Smooth muscle cell (in vitro differentiated cells): ENCODE results near the gene PCDH12. TPM values are rescaled to one million over a fixed set of nuclear protein-coding genes. Genes with fewer than 3 reads are reported as not detected.
A peak's percentile ranks its signal among the peaks of the same experiment; 100 is the strongest.

ENCODE experiments used
- DNase-seq: peaks from one replicate; lab custom pipeline; 2025; ENCODE audit not compliant: unreplicated experiment; lab: John Stamatoyannopoulos, UW
- H2AFZ ChIP-seq: fragments of 200-600 bp; sonication (generic); 2 replicates; pipeline ENCODE4 v1.6.0; 2016; ENCODE audit warnings: antibody characterized with exemption, low read depth, mild to moderate bottlenecking
- H3F3A ChIP-seq: fragments of 200-600 bp; sonication (generic); 2 replicates; pipeline ENCODE4 v1.6.0; 2017; ENCODE audit warnings: antibody characterized with exemption, low read depth
- H3K27ac ChIP-seq: fragments of 200-600 bp; sonication (generic); 2 replicates; pipeline ENCODE4 v1.5.1; 2016; ENCODE audit warnings: low read depth, mild to moderate bottlenecking
- H3K27me3 ChIP-seq: fragments of 200-600 bp; sonication (generic); 2 replicates; pipeline ENCODE4 v1.6.1; 2016; ENCODE audit warnings: low read depth, mild to moderate bottlenecking
- H3K36me3 ChIP-seq: fragments of 200-600 bp; sonication (generic); 2 replicates; pipeline ENCODE4 v1.5.1; 2016; ENCODE audit warnings: low read depth
- H3K4me1 ChIP-seq: fragments of 200-600 bp; sonication (generic); 2 replicates; pipeline ENCODE4 v1.5.1; 2016; ENCODE audit warnings: low read depth
- H3K4me2 ChIP-seq: fragments of 200-600 bp; sonication (generic); 2 replicates; pipeline ENCODE4 v1.6.0; 2016; ENCODE audit warnings: mild to moderate bottlenecking
- H3K4me3 ChIP-seq: fragments of 200-600 bp; sonication (generic); 2 replicates; pipeline ENCODE4 v1.5.1; 2016; ENCODE audit warnings: mild to moderate bottlenecking
- H3K79me2 ChIP-seq: fragments of 200-600 bp; sonication (generic); 2 replicates; pipeline ENCODE4 v1.6.0; 2016; ENCODE audit warnings: low read depth, mild to moderate bottlenecking
- H3K9ac ChIP-seq: fragments of 200-600 bp; sonication (generic); 2 replicates; pipeline ENCODE4 v1.6.0; 2016; ENCODE audit warnings: low read depth
- H3K9me3 ChIP-seq: fragments of 200-600 bp; sonication (generic); replicated peaks from 2 replicates; pipeline ENCODE4 v1.5.1; 2016; ENCODE audit warnings: low read depth
- H4K20me1 ChIP-seq: fragments of 200-600 bp; sonication (generic); 2 replicates; pipeline ENCODE4 v1.6.0; 2016; ENCODE audit warnings: low read depth
- WGBS: methylation state at CpG from one replicate; pipeline ENCODE4 v1.1.7; 2016; ENCODE audit warnings: low lambda C conversion rate; 5-methylcytosine and 5-hydroxymethylcytosine counted together
- polyA plus RNA-seq: library from polyadenylated mRNA; unstranded; fragments of >200 nt; fragmentation: Nextera tagmentation; extraction: Ambion mirVana; gene quantifications from 2 replicates; pipeline ENCODE4 v1.2.1, GENCODE V29; 2016
- total RNA-seq: library from RNA; depleted of rRNA; stranded (reverse); fragments of >200 nt; gene quantifications from 2 replicates; pipeline ENCODE4 v1.2.3, GENCODE V29; 2014
- TF ChIP-seq, protein P1 (sequence below): fragments of 200-600 bp; sonication (generic); IDR thresholded peaks from 2 replicates; pipeline ENCODE4 v1.5.1; 2017; ENCODE audit warnings: borderline replicate concordance, mild to moderate bottlenecking, antibody characterized with exemption; ENCODE audit not compliant: insufficient read depth, poor library complexity, severe bottlenecking

The PCDH12 gene
- total and polyA plus RNA-seq, 2 experiments from 2014 or later, result 0.21 TPM; not detected in 1

GRCh38 chr5:141969783-141970771 lies 12.1 kb upstream of the PCDH12 start:
- H4K20me1 ChIP-seq, result peaks cover 43% of the 10 kb centered on the region
- peak overlapping the region; percentile 81 for H3K4me3 ChIP-seq
- peaks cover 14% of the 10 kb centered on the region for H3K4me1 ChIP-seq
- H3K9ac ChIP-seq, result peak overlapping the region; percentile 92
- peaks cover 43% of the 10 kb centered on the region for H3K79me2 ChIP-seq
- WGBS, result 88% methylated on average over 2 of the region's 2 CpGs
- peak overlapping the region; percentile 97 for H3K4me2 ChIP-seq
- TF ChIP-seq, protein P1, sequence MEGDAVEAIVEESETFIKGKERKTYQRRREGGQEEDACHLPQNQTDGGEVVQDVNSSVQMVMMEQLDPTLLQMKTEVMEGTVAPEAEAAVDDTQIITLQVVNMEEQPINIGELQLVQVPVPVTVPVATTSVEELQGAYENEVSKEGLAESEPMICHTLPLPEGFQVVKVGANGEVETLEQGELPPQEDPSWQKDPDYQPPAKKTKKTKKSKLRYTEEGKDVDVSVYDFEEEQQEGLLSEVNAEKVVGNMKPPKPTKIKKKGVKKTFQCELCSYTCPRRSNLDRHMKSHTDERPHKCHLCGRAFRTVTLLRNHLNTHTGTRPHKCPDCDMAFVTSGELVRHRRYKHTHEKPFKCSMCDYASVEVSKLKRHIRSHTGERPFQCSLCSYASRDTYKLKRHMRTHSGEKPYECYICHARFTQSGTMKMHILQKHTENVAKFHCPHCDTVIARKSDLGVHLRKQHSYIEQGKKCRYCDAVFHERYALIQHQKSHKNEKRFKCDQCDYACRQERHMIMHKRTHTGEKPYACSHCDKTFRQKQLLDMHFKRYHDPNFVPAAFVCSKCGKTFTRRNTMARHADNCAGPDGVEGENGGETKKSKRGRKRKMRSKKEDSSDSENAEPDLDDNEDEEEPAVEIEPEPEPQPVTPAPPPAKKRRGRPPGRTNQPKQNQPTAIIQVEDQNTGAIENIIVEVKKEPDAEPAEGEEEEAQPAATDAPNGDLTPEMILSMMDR, result no peak
- peak overlapping the region; percentile 40 for H2AFZ ChIP-seq
- H3K27me3 ChIP-seq, result no peaks in the 10 kb centered on the region
- H3F3A ChIP-seq, result peaks cover 4% of the 10 kb centered on the region
- H3K27ac ChIP-seq, result peak overlapping the region; percentile 84
- peaks cover 6% of the 10 kb centered on the region for H3K36me3 ChIP-seq
- DNase-seq, result no peak
- no peaks in the 10 kb centered on the region for H3K9me3 ChIP-seq

DNA sequence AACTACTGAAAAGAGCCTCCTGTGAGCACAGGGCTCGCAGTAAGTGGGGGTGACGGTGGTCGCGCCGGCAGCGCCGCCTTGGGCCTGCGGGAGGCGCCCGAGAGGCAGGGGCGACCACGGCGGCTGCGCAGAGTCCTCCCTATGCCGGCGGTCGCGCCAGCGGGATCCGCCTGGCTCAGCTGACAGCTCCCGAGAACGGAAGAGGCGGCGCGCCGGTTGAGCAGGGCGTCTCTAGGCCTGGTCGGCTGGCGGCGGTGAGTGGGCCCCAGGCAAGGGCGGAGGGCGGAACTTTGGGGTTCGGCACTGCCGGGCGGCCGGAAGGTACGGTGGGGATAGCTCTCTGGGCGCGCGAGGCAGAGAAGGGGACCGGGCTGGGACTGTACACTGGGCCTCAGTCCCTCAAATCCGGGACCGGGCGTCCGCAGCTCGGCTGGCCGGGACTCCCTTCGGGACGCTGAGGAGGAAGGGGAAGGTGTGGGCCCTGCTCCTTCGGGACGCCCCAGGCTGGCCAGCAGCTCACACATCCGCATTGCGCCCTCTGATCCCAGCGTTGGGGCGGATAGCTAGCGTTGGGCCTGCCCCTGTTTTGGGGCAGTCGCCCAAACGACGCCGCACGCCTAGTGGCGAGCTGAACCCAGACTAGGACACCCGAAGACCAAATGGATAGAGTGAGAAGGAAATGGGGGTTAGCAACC lies 11.1 kb upstream of the PCDH12 start, which contains the start of gene RNF14:
Gene RNF14, plus strand, starts transcription at position 192 of the 695 bp plus-strand sequence. CDS start 4,484 bp downstream, outside the sequence.
- Histone ChIP-seq H3K27ac (peak within 1 kb of the TSS; percentile 84), H3F3A (peaks cover 4% of the 10 kb centered on the region), H3K4me3 (peak within 1 kb of the TSS; percentile 81), H3K9ac (peak within 1 kb of the TSS; percentile 92), H3K79me2 (peaks cover 38% of the 10 kb centered on the region), H4K20me1 (peaks cover 33% of the 10 kb centered on the region), H2AFZ (peak within 1 kb of the TSS; percentile 91), H3K4me1 (peaks cover 14% of the 10 kb centered on the region), H3K9me3 (no peaks in the 10 kb centered on the region), H3K4me2 (peak within 1 kb of the TSS; percentile 97), H3K27me3 (no peaks in the 10 kb centered on the region), H3K36me3 (no peaks in the 10 kb centered on the region)
- WGBS, result under 1% methylated on average over 62 of the region's 63 CpGs
- TF ChIP-seq, protein P1, result peak; percentile 98
- peak; percentile 73 for DNase-seq

- no peak overlapping the region for H3K4me3 ChIP-seq
- TF ChIP-seq, protein P1, result no peak
- H3K36me3 ChIP-seq, result no peaks in the 10 kb centered on the region
These were observed 8.9 kb upstream of the PCDH12 start for GRCh38 chr5:141966963-141967333.

More at GRCh38 chr5:141966963-141967333, 8.9 kb upstream of the PCDH12 start:
- peaks cover 4% of the 10 kb centered on the region for H3F3A ChIP-seq
- H3K27me3 ChIP-seq, result no peaks in the 10 kb centered on the region
- H3K27ac ChIP-seq, result no peak overlapping the region
- peaks cover 14% of the 10 kb centered on the region for H3K4me1 ChIP-seq
- peaks cover 12% of the 10 kb centered on the region for H4K20me1 ChIP-seq
- no peak overlapping the region for H3K9ac ChIP-seq
- H3K79me2 ChIP-seq, result peaks cover 27% of the 10 kb centered on the region
- WGBS, result 94% methylated on average over 2 of the region's 2 CpGs
- H3K9me3 ChIP-seq, result no peaks in the 10 kb centered on the region
- no peak overlapping the region for H2AFZ ChIP-seq
- DNase-seq, result no peak
- H3K4me2 ChIP-seq, result no peak overlapping the region
